Ishikawa (cell line): ENCODE measurements around the gene TNS1.

Source experiments
- CEBPB ChIP-seq: IDR thresholded peaks from 2 replicates; pipeline ENCODE4 v1.6.1; 2012
- CREB1 ChIP-seq: IDR thresholded peaks from 2 replicates; pipeline ENCODE4 v1.6.1; 2012; ENCODE audit warnings: low read depth
- EGR1 ChIP-seq: IDR thresholded peaks from 2 replicates; pipeline ENCODE4 v1.6.1; 2012
- EP300 ChIP-seq: IDR thresholded peaks from 2 replicates; pipeline ENCODE4 v1.6.1; 2012; ENCODE audit warnings: borderline replicate concordance
- FOXM1 ChIP-seq: IDR thresholded peaks from 2 replicates; pipeline ENCODE4 v1.6.1; 2012; ENCODE audit warnings: low read depth, borderline replicate concordance
- MAX ChIP-seq: IDR thresholded peaks from 2 replicates; pipeline ENCODE4 v1.6.1; 2012
- NFIC ChIP-seq: IDR thresholded peaks from 2 replicates; pipeline ENCODE4 v1.6.1; 2012
- RAD21 ChIP-seq: IDR thresholded peaks from 2 replicates; pipeline ENCODE4 v1.6.1; 2012; ENCODE audit warnings: low read depth
- REST ChIP-seq: IDR thresholded peaks from 2 replicates; pipeline ENCODE4 v1.6.1; 2012; ENCODE audit warnings: low read depth, mild to moderate bottlenecking
- TAF1 ChIP-seq: IDR thresholded peaks from 2 replicates; pipeline ENCODE4 v1.6.1; 2012; ENCODE audit warnings: low read depth, mild to moderate bottlenecking
- TCF12 ChIP-seq: IDR thresholded peaks from 2 replicates; pipeline ENCODE4 v1.6.1; 2012; ENCODE audit warnings: low read depth
- TEAD4 ChIP-seq: IDR thresholded peaks from 2 replicates; pipeline ENCODE4 v1.6.1; 2012
- USF1 ChIP-seq: IDR thresholded peaks from 2 replicates; pipeline ENCODE4 v1.6.1; 2012
- YY1 ChIP-seq: IDR thresholded peaks from 2 replicates; pipeline ENCODE4 v1.6.1; 2012; ENCODE audit warnings: low read depth
- ZBTB7A ChIP-seq: IDR thresholded peaks from 2 replicates; pipeline ENCODE4 v1.6.1; 2012; ENCODE audit warnings: low read depth

TNS1 gene

GRCh38 chr2:217902379-217903141 lies 100.2 kb downstream of the TNS1 start:
- TF ChIP-seq EGR1: no peak; the same call in 1 of the 2 replicates
- no peak for TF ChIP-seq TCF12
- no peak; the same call in 1 of the 2 replicates for TF ChIP-seq TEAD4
- no peak for TF ChIP-seq USF1
- no peak for TF ChIP-seq CREB1
- no peak for TF ChIP-seq MAX
- no peak for TF ChIP-seq NFIC
- no peak for TF ChIP-seq TAF1
- no peak for TF ChIP-seq EP300
- TF ChIP-seq ZBTB7A: no peak
- no peak; the same call in 1 of the 2 replicates for TF ChIP-seq REST
- no peak for TF ChIP-seq FOXM1
- TF ChIP-seq RAD21: no peak
- TF ChIP-seq CEBPB: no peak
- no peak for TF ChIP-seq YY1

- TF ChIP-seq TAF1: no peak
- no peak for TF ChIP-seq NFIC
Measured at GRCh38 chr2:217901835-217902378, 100.9 kb downstream of the TNS1 start.

GRCh38 chr2:217901400-217901799 lies 101.4 kb downstream of the TNS1 start:
- no peak for TF ChIP-seq FOXM1
- no peak for TF ChIP-seq TEAD4
- no peak for TF ChIP-seq CEBPB
- TF ChIP-seq USF1: no peak
- no peak for TF ChIP-seq RAD21
- TF ChIP-seq NFIC: no peak
- no peak for TF ChIP-seq EGR1
- TF ChIP-seq REST: no peak
- no peak for TF ChIP-seq EP300
- TF ChIP-seq CREB1: no peak
- TF ChIP-seq MAX: no peak
- TF ChIP-seq TAF1: no peak

- TF ChIP-seq TAF1 (no peak), REST (no peak)
Measured at GRCh38 chr2:217900780-217901360, 101.9 kb downstream of the TNS1 start.
